SKM-1 (cell line): Measurements from ENCODE around the gene GALNT18.

ENCODE experiments used
- DNase-seq: peaks from one replicate; lab custom pipeline; 2025; ENCODE audit not compliant: unreplicated experiment; lab: John Stamatoyannopoulos, UW

The GALNT18 gene

GRCh38 chr11:11588243-11588642, 33.6 kb downstream of the GALNT18 start:
- DNase-seq: no peak

GRCh38 chr11:11587122-11587521, 34.7 kb downstream of the GALNT18 start:
- no peak for DNase-seq

- DNase-seq: no peak
Observed at GRCh38 chr11:11586465-11586864, 35.3 kb downstream of the GALNT18 start.

- DNase-seq: no peak
Observed at GRCh38 chr11:11584937-11585336, 36.9 kb downstream of the GALNT18 start.

GRCh38 chr11:11584530-11584810, 37.3 kb downstream of the GALNT18 start:
- no peak for DNase-seq

- peak; percentile 5 for DNase-seq
Observed at GRCh38 chr11:11583801-11584529, 37.8 kb downstream of the GALNT18 start.

GRCh38 chr11:11582011-11582701, 39.6 kb downstream of the GALNT18 start:
- DNase-seq: no peak

GRCh38 chr11:11581481-11581880, 40.3 kb downstream of the GALNT18 start:
- DNase-seq: no peak

- no peak for DNase-seq
Observed at GRCh38 chr11:11580841-11581411, 40.9 kb downstream of the GALNT18 start.

GRCh38 chr11:11580012-11580411, 41.8 kb downstream of the GALNT18 start:
- no peak for DNase-seq

- no peak for DNase-seq
Observed at GRCh38 chr11:11579012-11579988, 42.5 kb downstream of the GALNT18 start.

GRCh38 chr11:11577932-11578911, 43.6 kb downstream of the GALNT18 start:
- no peak for DNase-seq

GRCh38 chr11:11577251-11577855, 44.5 kb downstream of the GALNT18 start:
- DNase-seq: no peak

GRCh38 chr11:11574373-11575287, 47.2 kb downstream of the GALNT18 start:
- no peak for DNase-seq

GRCh38 chr11:11572386-11572785, 49.4 kb downstream of the GALNT18 start:
- DNase-seq: no peak

GRCh38 chr11:11571893-11572292, 49.9 kb downstream of the GALNT18 start:
- DNase-seq: no peak

GRCh38 chr11:11570823-11571222, 51.0 kb downstream of the GALNT18 start:
- no peak for DNase-seq

GRCh38 chr11:11569936-11570491, 51.8 kb downstream of the GALNT18 start:
- no peak for DNase-seq
